Natural killer cell (primary cell): ENCODE results near the gene CCDC89. TPM values are rescaled to one million over a fixed set of nuclear protein-coding genes. Genes with fewer than 3 reads are reported as not detected.

Source experiments
- ATAC-seq, 3 donors: fragments of 150-1000 bp in 2 of 3; fragments of 200-7000 bp in 1 of 3; cut with Tn5 transposase; 1 replicate in 1 of 3; 2 replicates in 2 of 3; pipeline ENCODE4 v1.10.0; 2021; ENCODE audit warnings: mild to moderate bottlenecking in 2 of 3, moderate library complexity in 2 of 3
- DNase-seq, 2 donors: peaks; one replicate each; pipeline versions ENCODE4 v3.0.0 to v3.0.0-alpha.2; 2013 to 2021; ENCODE audit warnings: mixed read lengths in 1 of 2
- H3K27ac ChIP-seq: one replicate; pipeline ENCODE4 v1.5.1; 2013; ENCODE audit warnings: mild to moderate bottlenecking, low read length
- H3K27me3 ChIP-seq: one replicate; pipeline ENCODE4 v1.6.1; 2013; ENCODE audit warnings: low read length; ENCODE audit not compliant: control insufficient read depth, insufficient read depth
- H3K36me3 ChIP-seq: one replicate; pipeline ENCODE4 v1.6.1; 2013; ENCODE audit warnings: low read length; ENCODE audit not compliant: control insufficient read depth, insufficient read depth
- H3K4me1 ChIP-seq: one replicate; pipeline ENCODE4 v1.6.1; 2013; ENCODE audit warnings: low read length; ENCODE audit not compliant: control insufficient read depth, insufficient read depth
- H3K4me3 ChIP-seq: one replicate; pipeline ENCODE4 v1.5.1; 2013; ENCODE audit warnings: low read length
- H3K9me3 ChIP-seq: one replicate; pipeline ENCODE4 v1.6.1; 2013; ENCODE audit warnings: low read length; ENCODE audit not compliant: control insufficient read depth, insufficient read depth
- H3K27ac Mint-ChIP-seq, 2 donors: one replicate each; pipeline ENCODE4 v1.8.0; 2022; ENCODE audit warnings: mild to moderate bottlenecking in 2 of 2, mixed read lengths in 2 of 2, moderate library complexity in 1 of 2
- H3K27me3 Mint-ChIP-seq, 2 donors: one replicate each; pipeline ENCODE4 v1.8.0; 2022; ENCODE audit warnings: low read depth in 2 of 2, mixed read lengths in 2 of 2
- H3K36me3 Mint-ChIP-seq: one replicate; pipeline ENCODE4 v1.8.0; 2022; ENCODE audit warnings: mixed read lengths
- H3K4me1 Mint-ChIP-seq, 2 donors: one replicate each; pipeline ENCODE4 v1.8.0; 2022; ENCODE audit warnings: mixed read lengths in 2 of 2
- H3K4me3 Mint-ChIP-seq: one replicate; pipeline ENCODE4 v1.8.0; 2022; ENCODE audit warnings: mild to moderate bottlenecking, moderate library complexity, mixed read lengths
- H3K9me3 Mint-ChIP-seq, 2 donors: one replicate each; pipeline ENCODE4 v1.8.0; 2022; ENCODE audit warnings: mixed read lengths in 2 of 2
- WGBS: methylation state at CpG from one replicate; pipeline ENCODE4 v1.1.7; 2013; ENCODE audit warnings: missing lambda C conversion rate; ENCODE audit not compliant: insufficient coverage; 5-methylcytosine and 5-hydroxymethylcytosine counted together
- intact Hi-C: fragments of 100-400 bp; cut with micrococcal nuclease; formaldehyde crosslinking; loops from one replicate; pipeline ENCODE4 v1.14.2; 2022
- total RNA-seq, 4 donors: library from RNA; stranded (reverse); fragments of 120-200 nt in 1 of 4; gene quantifications; one replicate each; pipeline versions ENCODE4 v1.2.3 to v1.2.4, GENCODE V29; 2013 to 2022
- TF ChIP-seq, protein P1 (sequence below): fragments of 200-600 bp; IDR thresholded peaks from one replicate; pipeline ENCODE4 v1.8.0; 2022; ENCODE audit warnings: antibody characterized with exemption

Gene CCDC89
- total RNA-seq, 3 donors from 2014 or later (not counting 1 experiment from before 2014, with no cell fraction given): 0.25 to 0.31 (median 0.25) TPM

DNA sequence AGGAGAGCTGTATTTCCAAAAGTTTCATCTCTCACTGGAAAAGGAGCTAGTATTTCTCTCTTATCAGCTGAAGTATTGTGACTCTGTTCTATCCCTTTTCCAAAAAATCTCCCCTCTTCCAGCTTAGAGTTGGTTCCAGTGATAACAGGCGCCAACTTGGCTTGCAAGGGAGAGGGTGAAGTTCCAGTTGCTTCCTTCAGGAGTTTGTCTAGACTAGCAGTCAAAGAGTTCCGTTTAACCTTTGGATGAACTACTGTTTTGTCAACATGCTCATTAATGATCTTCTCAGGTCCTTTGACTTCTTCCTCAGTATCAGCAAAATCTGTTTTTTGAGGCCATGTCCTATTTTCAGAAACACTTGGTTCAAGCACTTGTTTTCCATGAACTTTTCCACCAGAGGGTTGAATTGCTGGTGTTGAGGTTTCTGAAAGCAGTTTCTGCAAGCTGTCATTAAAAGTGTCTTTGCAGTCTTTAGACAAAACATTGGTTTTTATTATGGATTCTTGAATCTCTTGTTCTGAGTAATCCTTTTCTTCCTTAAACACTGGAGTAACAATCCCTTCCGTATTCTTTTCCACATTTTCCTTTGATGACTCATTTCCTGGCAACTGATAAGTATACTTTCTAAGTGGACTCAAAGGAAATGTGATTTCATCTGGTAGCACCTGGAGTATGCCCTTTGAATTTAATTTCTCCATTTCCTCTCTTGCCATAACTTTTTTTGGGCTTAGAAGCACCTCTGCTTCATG, 39.7 kb upstream of the CCDC89 start:
- Histone ChIP-seq H3K4me3 (no peak overlapping the region), H3K9me3 (no peaks in the 10 kb centered on the region), H3K4me1 (no peaks in the 10 kb centered on the region), H3K27me3 (no peaks in the 10 kb centered on the region), H3K27ac (no peak overlapping the region), H3K36me3 (peaks cover 29% of the 10 kb centered on the region)
- 88% methylated on average over 2 of the region's 3 CpGs for WGBS
- ATAC-seq (no peak), DNase-seq (no peak)
- intact Hi-C loops: no loop called here
- H3K9me3 Mint-ChIP-seq: no peaks in the 10 kb centered on the region
- no peaks in the 10 kb centered on the region for H3K27me3 Mint-ChIP-seq
- TF ChIP-seq, protein P1, sequence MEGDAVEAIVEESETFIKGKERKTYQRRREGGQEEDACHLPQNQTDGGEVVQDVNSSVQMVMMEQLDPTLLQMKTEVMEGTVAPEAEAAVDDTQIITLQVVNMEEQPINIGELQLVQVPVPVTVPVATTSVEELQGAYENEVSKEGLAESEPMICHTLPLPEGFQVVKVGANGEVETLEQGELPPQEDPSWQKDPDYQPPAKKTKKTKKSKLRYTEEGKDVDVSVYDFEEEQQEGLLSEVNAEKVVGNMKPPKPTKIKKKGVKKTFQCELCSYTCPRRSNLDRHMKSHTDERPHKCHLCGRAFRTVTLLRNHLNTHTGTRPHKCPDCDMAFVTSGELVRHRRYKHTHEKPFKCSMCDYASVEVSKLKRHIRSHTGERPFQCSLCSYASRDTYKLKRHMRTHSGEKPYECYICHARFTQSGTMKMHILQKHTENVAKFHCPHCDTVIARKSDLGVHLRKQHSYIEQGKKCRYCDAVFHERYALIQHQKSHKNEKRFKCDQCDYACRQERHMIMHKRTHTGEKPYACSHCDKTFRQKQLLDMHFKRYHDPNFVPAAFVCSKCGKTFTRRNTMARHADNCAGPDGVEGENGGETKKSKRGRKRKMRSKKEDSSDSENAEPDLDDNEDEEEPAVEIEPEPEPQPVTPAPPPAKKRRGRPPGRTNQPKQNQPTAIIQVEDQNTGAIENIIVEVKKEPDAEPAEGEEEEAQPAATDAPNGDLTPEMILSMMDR: no peak
- H3K4me3 Mint-ChIP-seq: no peak overlapping the region
- H3K27ac Mint-ChIP-seq: peak overlapping the region in 1 of 2 donors; percentile 31
- H3K4me1 Mint-ChIP-seq: peaks cover 14 to 32% of the 10 kb centered on the region in 2 donors
- peaks cover 46% of the 10 kb centered on the region for H3K36me3 Mint-ChIP-seq

DNA sequence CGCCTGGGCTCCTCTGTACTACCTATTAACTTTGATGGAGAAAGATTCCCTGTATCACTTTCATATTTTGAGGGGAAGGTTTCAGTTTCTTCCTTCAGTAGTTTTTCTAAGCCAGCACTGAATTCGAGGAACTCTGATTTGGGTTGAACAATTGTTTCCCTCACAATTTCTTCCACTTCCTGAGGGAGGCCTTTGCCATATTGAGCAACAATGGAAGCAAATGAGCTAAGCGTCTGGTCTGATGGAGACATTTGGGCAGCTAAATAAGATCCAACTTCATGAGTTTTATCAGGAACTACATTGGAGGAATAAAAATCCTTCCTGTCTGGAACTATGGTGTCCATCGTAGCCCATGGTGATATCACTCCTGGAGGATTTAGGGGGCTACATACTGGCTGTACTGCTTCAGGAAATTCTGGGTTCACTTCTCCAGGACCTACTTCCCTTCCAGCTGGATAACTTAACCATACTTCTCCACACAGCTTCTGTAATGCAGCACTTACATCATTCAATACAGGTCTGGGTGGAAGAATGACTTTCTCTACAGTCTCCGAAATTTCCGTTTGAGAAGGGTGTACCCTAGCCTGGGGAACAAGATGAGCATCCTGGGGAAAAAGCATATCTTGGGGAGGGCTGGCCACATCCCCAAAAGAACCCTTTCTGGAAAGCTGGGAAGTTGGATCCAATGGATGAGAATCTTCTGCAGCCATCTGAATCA, 38.9 kb upstream of the CCDC89 start:
- H3K36me3 Mint-ChIP-seq: peaks cover 46% of the 10 kb centered on the region
- TF ChIP-seq, protein P1: no peak
- no peaks in the 10 kb centered on the region for H3K9me3 Mint-ChIP-seq
- no peak overlapping the region for H3K4me3 ChIP-seq
- intact Hi-C loops: no loop called here
- ATAC-seq (no peak), DNase-seq (no peak)
- H3K9me3 ChIP-seq: no peaks in the 10 kb centered on the region
- no peak overlapping the region for H3K4me3 Mint-ChIP-seq
- H3K4me1 Mint-ChIP-seq: peaks cover 10 to 25% of the 10 kb centered on the region in 2 donors
- WGBS: 85% methylated on average over 5 of the region's 6 CpGs
- H3K27me3 Mint-ChIP-seq: no peaks in the 10 kb centered on the region
- H3K36me3 ChIP-seq: peaks cover 34% of the 10 kb centered on the region
- no peaks in the 10 kb centered on the region for H3K4me1 ChIP-seq
- H3K27ac ChIP-seq: no peak overlapping the region
- peak overlapping the region in 1 of 2 donors; percentile 31 for H3K27ac Mint-ChIP-seq
- H3K27me3 ChIP-seq: no peaks in the 10 kb centered on the region

DNA sequence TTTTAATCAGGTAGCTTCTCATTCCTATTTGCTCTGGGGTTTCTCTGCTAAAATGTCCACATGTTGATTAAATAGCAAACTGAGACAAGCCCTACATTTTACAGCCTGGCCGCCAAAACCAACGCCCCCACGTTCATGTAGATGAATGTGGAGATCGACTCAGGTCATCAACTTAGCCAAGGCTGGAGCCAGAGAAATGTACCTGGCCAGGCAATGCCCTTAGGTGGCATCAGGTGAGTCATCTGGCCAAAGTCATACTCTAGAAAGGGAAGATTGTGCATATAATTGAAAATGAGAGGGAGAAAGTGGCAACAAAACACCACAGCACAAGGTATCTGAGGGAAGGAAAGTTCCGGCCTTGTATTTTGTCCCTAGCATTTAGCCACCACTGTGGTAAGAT, 37.1 kb upstream of the CCDC89 start:
- intact Hi-C loops: no loop called here
- Mint-ChIP-seq H3K9me3 (no peaks in the 10 kb centered on the region), H3K4me3 (no peak overlapping the region), H3K27ac (no peak overlapping the region), H3K4me1 (peaks cover 0 to 21% of the 10 kb centered on the region in 2 donors), H3K27me3 (no peaks in the 10 kb centered on the region), H3K36me3 (peaks cover 39% of the 10 kb centered on the region)
- TF ChIP-seq, protein P1: no peak
- no peaks in the 10 kb centered on the region for H3K27me3 ChIP-seq
- H3K27ac ChIP-seq: no peak overlapping the region
- no peak overlapping the region for H3K4me3 ChIP-seq
- DNase-seq: no peak
- H3K36me3 ChIP-seq: peaks cover 36% of the 10 kb centered on the region
- H3K4me1 ChIP-seq: no peaks in the 10 kb centered on the region
- no peaks in the 10 kb centered on the region for H3K9me3 ChIP-seq
- WGBS: 97% methylated on average over 5 of the region's 5 CpGs
- no peak for ATAC-seq
